Activated CD8-positive, alpha-beta memory T cell treated with anti-CD3 and anti-CD28 coated beads for 48 hours (primary cell): ENCODE data around the gene ECPAS.
"Not testable (repeated sequence)": the region's sequence is repeated elsewhere in the genome, so short reads cannot be mapped to it uniquely, and the experiment has no call there.

ENCODE experiments used
- DNase-seq, 3 experiments: peaks; one replicate each; pipeline ENCODE4 v3.0.0-alpha.2; 2020; ENCODE audit warnings: low read depth in 2 of 3, low spot score in 2 of 3

The ECPAS gene

GRCh38 chr9:111349766-111350165, 134.4 kb downstream of the ECPAS start:
- DNase-seq = no peak

- DNase-seq = no peak
Measured at GRCh38 chr9:111348821-111349271, 135.3 kb downstream of the ECPAS start.

GRCh38 chr9:111334318-111334863, 149.8 kb downstream of the ECPAS start:
- DNase-seq = not testable (repeated sequence)

GRCh38 chr9:111330124-111330523, 154.1 kb downstream of the ECPAS start, which contains the start of gene OR2K2:
Gene OR2K2 (minus strand): TSS chr9:111330224. CDS start chr9:111328433, 1,791 bp downstream.
- DNase-seq = no peak

GRCh38 chr9:111320631-111321030, 163.6 kb downstream of the ECPAS start:
- no peak for DNase-seq

GRCh38 chr9:111316796-111317195, 167.4 kb downstream of the ECPAS start:
- no peak for DNase-seq
